ENCODE data around the gene EPHB2.

The EPHB2 gene

DNA sequence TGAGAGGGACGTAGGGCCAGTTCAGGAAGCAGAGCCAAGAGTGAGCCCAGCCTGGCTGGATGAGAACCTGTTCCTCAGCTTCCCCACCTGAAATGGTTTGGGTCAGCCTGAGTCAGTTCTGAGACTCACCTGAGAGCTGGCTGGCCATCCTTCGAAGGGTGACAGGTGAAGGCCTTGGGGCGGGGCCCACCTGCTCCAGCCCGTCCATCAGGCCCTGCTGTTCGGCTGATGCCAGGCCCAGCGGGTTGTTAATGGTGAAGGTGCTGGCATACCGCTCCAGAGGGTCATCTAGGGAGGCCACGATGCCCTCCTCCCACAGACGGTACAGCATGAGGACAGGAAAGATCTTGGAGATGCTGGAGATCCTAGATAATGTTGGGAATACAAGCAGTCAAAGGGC lies 247.9 kb downstream of the EPHB2 start:
- H3K4me2 ChIP-seq (ENCODE audit: low read depth, low read length): no peak overlapping the region
- TF ChIP-seq, protein P1, sequence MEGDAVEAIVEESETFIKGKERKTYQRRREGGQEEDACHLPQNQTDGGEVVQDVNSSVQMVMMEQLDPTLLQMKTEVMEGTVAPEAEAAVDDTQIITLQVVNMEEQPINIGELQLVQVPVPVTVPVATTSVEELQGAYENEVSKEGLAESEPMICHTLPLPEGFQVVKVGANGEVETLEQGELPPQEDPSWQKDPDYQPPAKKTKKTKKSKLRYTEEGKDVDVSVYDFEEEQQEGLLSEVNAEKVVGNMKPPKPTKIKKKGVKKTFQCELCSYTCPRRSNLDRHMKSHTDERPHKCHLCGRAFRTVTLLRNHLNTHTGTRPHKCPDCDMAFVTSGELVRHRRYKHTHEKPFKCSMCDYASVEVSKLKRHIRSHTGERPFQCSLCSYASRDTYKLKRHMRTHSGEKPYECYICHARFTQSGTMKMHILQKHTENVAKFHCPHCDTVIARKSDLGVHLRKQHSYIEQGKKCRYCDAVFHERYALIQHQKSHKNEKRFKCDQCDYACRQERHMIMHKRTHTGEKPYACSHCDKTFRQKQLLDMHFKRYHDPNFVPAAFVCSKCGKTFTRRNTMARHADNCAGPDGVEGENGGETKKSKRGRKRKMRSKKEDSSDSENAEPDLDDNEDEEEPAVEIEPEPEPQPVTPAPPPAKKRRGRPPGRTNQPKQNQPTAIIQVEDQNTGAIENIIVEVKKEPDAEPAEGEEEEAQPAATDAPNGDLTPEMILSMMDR (IDR thresholded peaks at IDR 0.05; ENCODE audit: low read length): no peak
- TF ChIP-seq EZH2phosphoT487 (IDR thresholded peaks at IDR 0.05; ENCODE audit: low read length) (no peak), EZH2 (optimal IDR thresholded peaks at IDR 0.05; ENCODE audit: low read depth, low read length) (no peak)
- H3K27ac ChIP-seq (ENCODE audit: low read length): no peak overlapping the region
- no peak for DNase-seq
- no peaks in the 10 kb centered on the region for H3K36me3 ChIP-seq (replicated peaks; ENCODE audit: insufficient read depth, low read length)
- no peaks in the 10 kb centered on the region for H3F3A ChIP-seq (ENCODE audit: insufficient read depth, low read length)
- H3K9me3 ChIP-seq (replicated peaks; ENCODE audit: insufficient read depth, low read length): no peaks in the 10 kb centered on the region
- no peak overlapping the region for H2AFZ ChIP-seq (ENCODE audit: low read length)
- no peak overlapping the region for H3K9ac ChIP-seq (ENCODE audit: low read length)
- no peaks in the 10 kb centered on the region for H3K4me1 ChIP-seq (ENCODE audit: low read length)
- H4K20me1 ChIP-seq (ENCODE audit: insufficient read depth, low read length): no peaks in the 10 kb centered on the region
- H3K27me3 ChIP-seq (replicated peaks; ENCODE audit: insufficient read depth, low read length): peaks cover 56% of the 10 kb centered on the region
- H3K79me2 ChIP-seq (ENCODE audit: low read length): no peaks in the 10 kb centered on the region
- H3K9me2 ChIP-seq (replicated peaks; ENCODE audit: insufficient read depth, low read length): no peaks in the 10 kb centered on the region
- H3K4me3 ChIP-seq (ENCODE audit: low read length): no peak overlapping the region

DNA sequence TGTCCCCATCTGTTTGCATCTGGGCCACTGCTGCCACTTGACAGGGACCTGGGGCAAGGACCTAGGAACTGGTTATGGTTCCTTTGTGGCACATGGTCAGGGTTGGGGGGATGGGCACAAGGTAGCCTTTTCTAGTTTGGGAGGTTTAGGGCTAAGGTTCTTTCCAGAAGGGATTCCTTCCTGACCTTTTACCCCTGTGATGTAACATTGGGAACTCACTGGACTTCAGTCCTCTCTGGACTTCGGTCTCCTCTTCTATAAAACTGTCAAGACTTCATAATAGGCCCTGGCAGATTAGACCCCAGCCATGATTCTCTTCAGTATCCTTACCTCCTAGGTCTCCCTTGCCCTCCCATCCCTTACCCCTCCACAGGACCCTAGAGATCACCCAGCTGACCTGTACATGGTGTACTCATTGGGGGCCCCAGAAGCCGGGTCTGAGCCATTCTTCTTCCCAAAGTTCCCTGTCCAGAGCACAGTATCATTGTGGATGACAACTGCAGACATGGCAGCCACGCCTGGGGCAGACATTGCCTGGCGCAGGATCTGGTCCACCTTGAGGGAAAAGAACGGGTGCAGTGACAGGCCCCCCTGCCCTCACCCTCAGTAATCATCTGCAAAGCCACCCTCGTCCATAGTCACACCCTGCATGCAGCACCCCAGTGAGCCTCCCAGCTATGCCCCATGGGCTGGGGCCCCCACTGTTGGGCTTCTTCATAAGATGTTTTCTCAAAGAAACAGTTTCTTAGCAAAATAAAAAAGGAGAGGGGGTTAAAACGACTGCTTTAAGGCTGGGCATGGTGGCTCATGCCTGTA lies 249.1 kb downstream of the EPHB2 start:
- Histone ChIP-seq H3K9me2 (replicated peaks; ENCODE audit: insufficient read depth, low read length) (no peaks in the 10 kb centered on the region), H3F3A (ENCODE audit: insufficient read depth, low read length) (no peaks in the 10 kb centered on the region), H3K27me3 (replicated peaks; ENCODE audit: insufficient read depth, low read length) (peaks cover 45% of the 10 kb centered on the region), H3K4me1 (ENCODE audit: low read length) (no peaks in the 10 kb centered on the region), H4K20me1 (ENCODE audit: insufficient read depth, low read length) (no peaks in the 10 kb centered on the region), H3K27ac (ENCODE audit: low read length) (no peak overlapping the region), H3K79me2 (ENCODE audit: low read length) (no peaks in the 10 kb centered on the region), H3K9ac (ENCODE audit: low read length) (no peak overlapping the region), H3K4me2 (ENCODE audit: low read depth, low read length) (no peak overlapping the region), H3K36me3 (replicated peaks; ENCODE audit: insufficient read depth, low read length) (no peaks in the 10 kb centered on the region), H3K9me3 (replicated peaks; ENCODE audit: insufficient read depth, low read length) (no peaks in the 10 kb centered on the region), H3K4me3 (ENCODE audit: low read length) (no peak overlapping the region), H2AFZ (ENCODE audit: low read length) (no peak overlapping the region)
- DNase-seq: no peak
- TF ChIP-seq EZH2phosphoT487 (IDR thresholded peaks at IDR 0.05; ENCODE audit: low read length) (no peak), EZH2 (optimal IDR thresholded peaks at IDR 0.05; ENCODE audit: low read depth, low read length) (no peak)
- TF ChIP-seq, protein P1 (IDR thresholded peaks at IDR 0.05; ENCODE audit: low read length): no peak

DNA sequence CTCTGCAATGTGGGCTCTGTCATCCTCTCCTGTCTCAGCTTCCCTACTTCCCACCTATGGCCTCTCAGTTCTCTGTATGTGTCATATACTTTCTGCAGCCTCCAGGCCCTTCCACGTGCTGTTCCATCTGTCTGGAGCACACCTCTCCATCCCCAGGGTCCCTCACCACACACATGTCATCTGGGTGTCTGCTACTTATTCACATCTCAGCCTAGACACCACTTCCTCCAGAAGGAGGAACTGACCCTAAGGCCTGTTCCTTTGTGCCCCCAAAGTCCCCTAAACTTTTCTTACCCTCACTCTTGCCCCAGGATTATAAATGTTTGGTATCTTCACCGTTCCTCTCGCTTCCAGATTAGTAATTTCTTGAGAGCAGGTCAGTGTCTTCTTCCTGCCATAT lies 251.9 kb downstream of the EPHB2 start:
- Histone ChIP-seq H3K79me2 (ENCODE audit: low read length) (no peaks in the 10 kb centered on the region), H3K27ac (ENCODE audit: low read length) (no peak overlapping the region), H2AFZ (ENCODE audit: low read length) (no peak overlapping the region), H4K20me1 (ENCODE audit: insufficient read depth, low read length) (no peaks in the 10 kb centered on the region), H3K27me3 (replicated peaks; ENCODE audit: insufficient read depth, low read length) (peaks cover 31% of the 10 kb centered on the region), H3K4me1 (ENCODE audit: low read length) (no peaks in the 10 kb centered on the region), H3K9ac (ENCODE audit: low read length) (no peak overlapping the region), H3K9me3 (replicated peaks; ENCODE audit: insufficient read depth, low read length) (no peaks in the 10 kb centered on the region), H3K4me2 (ENCODE audit: low read depth, low read length) (no peak overlapping the region), H3K9me2 (replicated peaks; ENCODE audit: insufficient read depth, low read length) (no peaks in the 10 kb centered on the region), H3K4me3 (ENCODE audit: low read length) (no peak overlapping the region), H3F3A (ENCODE audit: insufficient read depth, low read length) (no peaks in the 10 kb centered on the region), H3K36me3 (replicated peaks; ENCODE audit: insufficient read depth, low read length) (no peaks in the 10 kb centered on the region)
- DNase-seq: no peak
- TF ChIP-seq EZH2 (optimal IDR thresholded peaks at IDR 0.05; ENCODE audit: low read depth, low read length) (no peak), EZH2phosphoT487 (IDR thresholded peaks at IDR 0.05; ENCODE audit: low read length) (no peak)
- TF ChIP-seq, protein P1 (IDR thresholded peaks at IDR 0.05; ENCODE audit: low read length): no peak

Measured in MM.1S (cell line).